H4 (cell line): ENCODE data around the gene WDR88. TPM values are rescaled to one million over a fixed set of nuclear protein-coding genes. Genes with fewer than 3 reads are reported as not detected.
"Not testable (repeated sequence)": the region's sequence is repeated elsewhere in the genome, so short reads cannot be mapped to it uniquely, and the experiment has no call there.

Experiments
- DNase-seq: peaks from one replicate; pipeline ENCODE4 v3.0.0-alpha.2; 2015; ENCODE audit warnings: low spot score
- total RNA-seq: library from RNA; depleted of rRNA; stranded (reverse); fragments of >200 nt; shearing (Covaris generic); gene quantifications from 2 replicates; pipeline ENCODE4 v1.2.3, GENCODE V29; 2014

The WDR88 gene
- total RNA-seq, 1 experiment from 2014 or later = not detected

GRCh38 chr19:33126712-33127111 lies 5.2 kb upstream of the WDR88 start:
- DNase-seq = not testable (repeated sequence)

GRCh38 chr19:33129901-33130300 lies 2.0 kb upstream of the WDR88 start:
- DNase-seq = no peak

DNA sequence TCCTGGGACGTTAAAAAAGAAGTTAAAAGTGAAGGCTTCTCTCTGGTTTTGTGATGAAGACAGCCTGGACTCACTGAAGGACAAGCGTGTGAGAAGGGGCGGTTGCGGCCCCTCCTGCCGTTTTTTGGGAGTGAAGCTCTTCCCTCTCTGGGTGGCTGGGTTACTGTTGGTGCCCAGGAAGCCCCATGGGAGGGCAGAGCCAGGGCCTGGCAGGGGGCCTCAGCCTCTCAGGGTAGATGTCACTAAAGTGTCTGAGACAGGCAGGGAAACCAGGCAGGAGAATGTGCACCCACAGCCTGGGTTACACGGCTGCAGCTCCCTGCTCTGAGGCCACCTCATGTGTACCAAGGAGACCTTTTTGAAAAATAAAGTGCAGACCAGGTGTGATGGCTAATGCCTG lies 1.5 kb upstream of the WDR88 start:
- no peak for DNase-seq

- no peak for DNase-seq
Measured at GRCh38 chr19:33132425-33132824, 511 bp downstream of the WDR88 start.

DNA sequence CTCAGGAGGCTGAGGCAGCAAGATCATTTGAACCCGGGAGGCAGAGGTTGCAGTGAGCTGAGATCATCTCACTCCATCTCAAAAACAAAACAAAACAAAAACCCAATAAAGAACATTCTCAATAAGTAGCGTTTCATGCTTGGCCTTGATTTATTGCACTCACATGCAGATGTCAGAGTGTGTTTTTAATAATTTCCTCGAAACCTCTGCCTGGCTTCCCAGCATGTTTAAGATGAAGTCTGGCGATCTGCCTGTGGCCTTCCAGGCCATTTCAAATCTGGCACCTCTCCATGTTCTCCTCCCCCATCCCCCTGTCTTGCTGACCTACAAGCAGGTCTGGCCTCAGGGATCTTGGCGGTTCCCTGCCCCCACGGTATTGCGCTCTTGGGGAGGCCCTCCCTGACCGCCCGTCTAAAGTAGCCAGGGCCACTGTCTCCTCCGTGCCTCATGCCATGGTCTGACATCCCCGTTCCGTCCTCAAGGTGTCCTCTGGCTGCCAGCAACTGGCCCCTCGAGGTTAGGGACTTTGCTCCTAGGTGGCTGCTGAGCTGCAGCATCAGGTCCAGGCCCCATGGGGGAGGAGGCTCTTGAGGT lies 1.6 kb downstream of the WDR88 start:
- no peak for DNase-seq

DNA sequence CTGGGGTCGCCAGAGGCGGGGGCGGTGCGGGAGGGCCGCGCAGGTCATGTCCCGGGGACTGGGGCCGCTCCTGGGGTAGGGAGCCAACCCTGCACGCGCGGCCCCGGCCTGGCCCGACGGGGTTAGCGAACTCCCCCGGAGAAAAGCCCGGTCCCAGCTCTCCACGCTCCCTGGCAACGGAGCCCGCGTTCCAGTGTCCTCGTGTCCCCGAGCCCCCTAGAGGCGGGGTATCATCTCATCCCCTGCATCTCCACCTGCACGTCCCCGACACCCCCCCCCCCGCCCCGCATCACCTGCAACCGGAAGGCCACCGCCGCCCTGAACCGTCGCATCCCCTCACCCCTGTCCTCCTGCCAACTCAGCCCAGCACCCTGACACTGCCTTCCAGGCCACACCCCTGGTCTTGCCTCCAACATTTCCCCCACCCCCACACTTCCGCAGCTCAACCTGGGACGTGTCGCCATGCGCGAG lies 2.7 kb downstream of the WDR88 start:
- no peak for DNase-seq

DNA sequence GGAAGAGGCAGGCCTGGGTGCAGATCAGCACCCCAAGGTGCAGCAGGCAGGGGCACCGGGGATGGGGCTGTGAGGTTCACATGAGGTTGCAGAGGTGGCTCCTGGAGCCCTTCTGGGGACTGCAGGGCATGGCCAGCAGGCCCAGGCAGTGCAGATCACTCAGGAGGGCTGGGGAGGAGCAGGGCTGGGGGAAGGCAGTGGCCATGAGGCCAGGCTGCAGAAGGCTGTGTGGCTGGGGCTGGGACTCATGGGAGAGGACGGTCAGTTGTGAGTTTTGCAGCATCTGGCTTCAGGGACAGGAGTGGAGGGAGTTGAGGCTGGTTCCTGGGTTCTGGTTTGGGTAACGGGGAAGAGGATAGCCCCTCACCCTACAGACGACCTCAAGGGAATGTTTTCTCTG lies 7.3 kb downstream of the WDR88 start:
- no peak for DNase-seq

- peak; percentile 70 for DNase-seq
Measured at GRCh38 chr19:33143897-33144405, 12.0 kb downstream of the WDR88 start.

- DNase-seq = no peak
Measured at GRCh38 chr19:33146209-33146608, 14.3 kb downstream of the WDR88 start.

- DNase-seq = no peak
Measured at GRCh38 chr19:33147538-33147937, 15.6 kb downstream of the WDR88 start.

- DNase-seq = no peak
Measured at GRCh38 chr19:33150852-33151518, 19.1 kb downstream of the WDR88 start.

DNA sequence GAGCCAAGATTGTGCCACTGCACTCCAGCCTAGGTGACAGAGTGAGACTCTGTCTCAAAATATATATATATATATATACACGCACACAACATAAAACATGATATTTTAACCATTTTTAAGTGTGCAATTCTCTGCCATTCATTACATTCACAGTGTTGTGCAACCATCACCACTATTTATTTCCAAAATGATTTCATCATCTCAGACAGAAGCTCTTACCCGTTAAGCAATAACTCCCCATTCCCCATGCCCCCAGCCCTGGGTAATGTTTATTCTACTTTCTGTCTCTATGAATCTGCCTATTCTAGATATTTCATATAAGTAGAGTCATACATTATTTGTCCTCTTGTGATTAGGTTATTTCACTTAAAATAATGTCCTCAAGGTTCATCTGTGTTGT lies 20.3 kb downstream of the WDR88 start:
- DNase-seq = no peak

- not testable (repeated sequence) for DNase-seq
Measured at GRCh38 chr19:33152625-33153024, 20.7 kb downstream of the WDR88 start.

DNA sequence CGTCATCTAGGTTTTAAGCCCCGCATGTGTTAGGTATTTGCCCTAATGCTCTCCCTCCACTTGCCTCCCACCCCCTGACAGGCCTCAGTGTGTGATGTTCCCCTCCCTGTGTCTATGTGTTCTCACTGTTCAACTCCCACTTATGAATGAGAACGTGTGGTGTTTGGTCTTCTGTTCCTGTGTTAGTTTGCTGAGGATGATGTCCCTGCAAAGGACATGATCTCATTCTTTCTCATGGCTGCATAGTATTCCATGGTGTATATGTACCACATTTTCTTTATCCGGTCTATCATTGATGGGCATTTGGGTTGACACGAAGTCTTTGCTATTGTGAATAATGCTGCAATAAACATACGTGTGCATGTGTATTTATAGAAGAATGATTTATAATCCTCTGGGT lies 22.4 kb downstream of the WDR88 start:
- DNase-seq = not testable (repeated sequence)

DNA sequence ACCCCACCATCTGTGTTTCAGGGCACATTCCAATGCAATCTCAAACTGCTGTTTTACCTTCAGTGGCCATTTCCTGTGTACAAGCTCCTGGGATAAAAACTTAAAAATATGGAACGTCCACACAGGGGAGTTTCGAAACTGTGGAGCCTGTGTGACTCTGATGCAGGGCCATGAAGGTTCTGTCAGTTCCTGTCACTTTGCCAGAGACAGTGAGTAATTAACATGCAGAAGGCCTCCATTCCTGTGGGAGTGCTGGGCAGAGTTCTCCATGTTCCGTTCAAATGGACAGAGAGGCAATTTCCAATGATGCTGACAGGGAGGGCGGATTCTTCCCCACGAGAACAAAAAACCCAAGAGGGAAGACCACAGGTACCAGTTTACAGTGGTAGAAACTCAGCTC lies 24.4 kb downstream of the WDR88 start:
- DNase-seq = no peak

- no peak for DNase-seq
Measured at GRCh38 chr19:33157906-33158305, 26.0 kb downstream of the WDR88 start.

GRCh38 chr19:33158365-33158764 lies 26.5 kb downstream of the WDR88 start:
- no peak for DNase-seq

- no peak for DNase-seq
Measured at GRCh38 chr19:33159149-33159548, 27.2 kb downstream of the WDR88 start.

DNA sequence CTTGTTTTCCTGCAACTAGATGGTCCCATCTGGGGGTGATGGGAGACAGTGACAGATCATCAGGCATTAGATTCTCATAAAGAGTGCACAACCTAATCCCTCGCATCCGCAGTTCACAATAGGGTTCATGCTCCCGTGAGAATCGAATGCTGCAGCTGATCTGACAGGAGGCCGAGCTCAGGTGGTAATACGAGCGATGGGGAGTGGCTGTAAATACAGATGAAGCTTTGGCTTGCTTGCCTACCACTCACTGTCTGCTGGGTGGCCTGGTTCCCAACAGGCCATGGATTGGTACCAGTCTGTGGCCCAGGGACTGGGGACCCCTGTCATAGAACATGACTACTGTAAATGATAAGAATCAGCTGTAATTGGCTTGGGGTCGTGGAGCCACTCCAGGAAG lies 28.0 kb downstream of the WDR88 start:
- DNase-seq = no peak

DNA sequence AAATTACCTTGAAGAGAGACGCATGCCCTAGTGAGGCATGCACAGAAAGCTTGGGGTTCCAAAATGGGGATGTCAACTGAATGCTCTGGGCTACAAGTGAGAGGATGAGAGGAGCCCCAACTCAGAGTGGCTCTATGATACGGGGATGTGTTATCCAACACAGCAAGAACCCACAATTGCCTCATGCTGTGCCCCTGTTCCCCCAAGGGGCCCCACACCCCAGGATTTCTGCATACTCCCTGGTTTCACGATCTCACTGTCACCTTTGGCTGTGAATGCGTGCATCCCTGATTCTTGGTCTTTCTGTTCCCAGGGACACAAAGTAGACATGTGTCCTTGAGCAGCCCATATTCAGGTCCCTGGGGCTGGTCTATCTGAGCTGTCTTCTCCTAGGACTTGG lies 29.3 kb downstream of the WDR88 start:
- DNase-seq = no peak

DNA sequence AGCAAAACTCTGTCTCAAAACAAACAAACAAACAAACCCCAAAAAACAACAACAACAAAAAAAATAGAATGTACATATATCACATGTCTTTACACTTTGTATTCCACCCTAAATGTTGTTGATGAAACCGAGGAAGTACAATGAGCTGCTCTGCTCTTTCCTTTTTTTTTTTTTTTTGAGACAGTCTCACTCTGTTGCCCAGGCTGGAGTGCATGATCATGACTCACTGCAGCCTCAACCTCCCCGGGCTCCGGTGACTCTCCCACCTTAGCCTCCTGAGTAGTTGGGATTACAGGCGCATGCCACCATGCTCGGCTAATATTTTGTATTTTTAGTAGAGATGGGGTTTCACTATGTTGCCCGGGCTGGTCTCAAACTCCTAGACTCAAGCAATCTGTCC lies 31.6 kb downstream of the WDR88 start:
- no peak for DNase-seq

DNA sequence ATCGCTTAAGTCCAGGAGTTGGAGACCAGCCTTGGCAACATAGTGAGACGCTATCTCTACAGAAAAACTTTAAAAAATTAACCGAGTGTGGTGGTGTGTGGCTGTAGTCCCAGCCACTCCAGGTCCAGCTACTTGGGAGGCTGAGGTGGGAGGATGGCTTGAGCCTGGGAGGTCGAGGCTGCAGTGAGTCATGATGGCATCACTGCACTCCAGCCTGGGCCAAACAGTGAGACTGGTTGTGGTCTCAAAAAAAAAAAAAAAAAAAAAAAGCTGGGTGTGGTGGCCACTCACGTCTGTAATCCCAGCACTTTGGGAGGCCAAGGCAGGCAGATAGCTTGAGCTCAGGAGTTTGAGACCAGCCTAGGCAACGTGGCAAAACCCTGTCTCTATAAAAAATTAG lies 34.1 kb downstream of the WDR88 start:
- not testable (repeated sequence) for DNase-seq

DNA sequence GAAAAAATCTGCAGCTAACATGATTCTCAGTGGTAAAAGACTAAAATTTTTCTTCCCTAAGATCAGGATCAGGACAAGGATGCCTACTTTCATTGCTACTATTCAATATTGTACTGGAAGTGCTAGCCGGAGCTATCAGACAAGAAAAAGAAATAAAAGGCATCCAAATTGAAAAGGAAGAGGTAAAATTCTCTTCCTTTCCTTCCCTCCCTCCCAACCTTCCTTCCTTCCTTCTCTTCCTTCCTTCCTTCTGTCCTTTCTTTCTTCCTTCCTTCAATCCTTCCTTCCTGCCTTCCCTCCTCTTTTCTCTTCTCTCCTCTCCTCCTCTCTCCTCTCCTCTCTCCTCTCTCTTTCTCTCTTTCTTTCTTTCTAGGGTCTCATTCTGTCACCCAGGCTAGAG lies 35.5 kb downstream of the WDR88 start:
- no peak for DNase-seq

DNA sequence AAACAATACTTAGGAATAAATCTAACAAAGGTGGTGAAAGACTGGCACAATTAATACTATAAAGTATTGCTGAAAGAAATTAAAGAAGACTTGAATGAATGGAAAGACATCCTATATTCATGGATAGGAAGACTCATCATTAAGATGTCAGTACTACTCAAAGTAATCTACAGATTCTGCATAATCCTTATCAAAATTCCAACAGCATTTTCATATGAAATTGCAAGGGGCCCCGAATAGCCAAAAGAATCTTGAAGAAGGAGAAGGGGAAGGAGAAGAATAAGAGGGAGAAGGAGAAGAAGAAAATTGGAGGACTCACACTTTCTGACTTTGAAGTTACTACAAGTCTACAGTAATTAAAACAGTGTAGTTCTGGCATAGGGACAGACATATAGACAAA lies 36.6 kb downstream of the WDR88 start:
- no peak for DNase-seq
